Endothelial cell of umbilical vein (primary cell): ENCODE results near the gene CNTN5. TPM values are rescaled to one million over a fixed set of nuclear protein-coding genes. Genes with fewer than 3 reads are reported as not detected.

ENCODE experiments used
- BruUV-seq: library from RNA; stranded (reverse); fragments of 400-500 nt; replicated peaks from 2 replicates; lab custom pipeline; 2021; lab: Mats Ljungman, UMichigan
- CTCF ChIA-PET: fragments of 300-600, 350-600 bp; sonication (Branson Sonifier 250); formaldehyde crosslinking; loops from one replicate; lab custom pipeline; 2021; ENCODE audit warnings: antibody characterized with exemption, inconsistent platforms; lab: Charles Lee
- POLR2A ChIA-PET: fragments of 300-600, 350-600 bp; sonication (Branson Sonifier 250); formaldehyde crosslinking; loops from one replicate; lab custom pipeline; 2021; ENCODE audit warnings: antibody characterized with exemption, inconsistent platforms; lab: Charles Lee
- DNase-seq: peaks from one replicate; pipeline ENCODE4 v3.0.0-alpha.2; 2011; ENCODE audit warnings: low read depth, low spot score
- FAIRE-seq: peaks from 2 replicates; lab custom pipeline; 2011; peaks lifted over from hg19 to GRCh38; lab: Jason Lieb, UNC
- H2AFZ ChIP-seq: 2 replicates; pipeline ENCODE4 v1.6.0; 2012; ENCODE audit warnings: low read depth, low read length, control low read depth, inconsistent platforms
- H3K27ac ChIP-seq: 2 replicates; pipeline ENCODE4 v1.5.1; 2011; ENCODE audit warnings: low read depth, mild to moderate bottlenecking, control low read depth, low read length, moderate library complexity; ENCODE audit not compliant: insufficient read depth
- H3K27me3 ChIP-seq, 2 experiments: 2 replicates each; pipeline versions ENCODE4 v1.6.0 to v1.6.1; 2011; ENCODE audit warnings: low read length in 2 of 2, mixed read lengths in 1 of 2; ENCODE audit not compliant: control insufficient read depth in 2 of 2, insufficient read depth in 2 of 2
- H3K36me3 ChIP-seq, 2 experiments: 2 replicates in 1 of 2; 3 replicates in 1 of 2; pipeline ENCODE4 v1.5.1; 2011; ENCODE audit warnings: low read length in 2 of 2, mild to moderate bottlenecking in 1 of 2, moderate library complexity in 1 of 2; ENCODE audit not compliant: control insufficient read depth in 2 of 2, insufficient read depth in 2 of 2; ENCODE audit errors: extremely low read depth in 1 of 2
- H3K4me1 ChIP-seq: 3 replicates; pipeline ENCODE4 v1.5.1; 2011; ENCODE audit warnings: mild to moderate bottlenecking, low read length; ENCODE audit not compliant: control insufficient read depth, insufficient read depth; ENCODE audit errors: extremely low read depth
- H3K4me2 ChIP-seq: 2 replicates; pipeline ENCODE4 v1.6.1; 2011; ENCODE audit warnings: low read length, control low read depth, mixed read lengths; ENCODE audit not compliant: insufficient read depth
- H3K4me3 ChIP-seq, 3 experiments: fragments of 200-600 bp in 1 of 3; sonication (generic), shearing (Covaris generic) in 1 of 3; replicated peaks in 1 of 3; 2 replicates each; pipeline ENCODE4 v1.5.1; 2011 to 2016; ENCODE audit warnings: control low read depth in 3 of 3, low read length in 3 of 3, mild to moderate bottlenecking in 2 of 3, inconsistent platforms in 1 of 3, low read depth in 1 of 3, moderate library complexity in 1 of 3; ENCODE audit not compliant: insufficient read depth in 1 of 3
- H3K79me2 ChIP-seq: 2 replicates; pipeline ENCODE4 v1.6.0; 2012; ENCODE audit warnings: low read length, inconsistent platforms; ENCODE audit not compliant: control insufficient read depth, insufficient read depth
- H3K9ac ChIP-seq: replicated peaks from 2 replicates; pipeline ENCODE3; 2011; ENCODE audit warnings: low read length, control low read depth; ENCODE audit not compliant: insufficient read depth; ENCODE audit errors: extremely low read depth
- H3K9me1 ChIP-seq: replicated peaks from 3 replicates; pipeline ENCODE4 v1.6.0; 2011; ENCODE audit warnings: mild to moderate bottlenecking, low read length; ENCODE audit not compliant: control insufficient read depth, insufficient read depth; ENCODE audit errors: extremely low read depth
- H3K9me3 ChIP-seq: replicated peaks from 2 replicates; pipeline ENCODE4 v1.5.1; 2012; ENCODE audit warnings: low read length, inconsistent platforms; ENCODE audit not compliant: control insufficient read depth, insufficient read depth
- H4K20me1 ChIP-seq: replicated peaks from 2 replicates; pipeline ENCODE3; 2011; ENCODE audit warnings: mild to moderate bottlenecking, low read length; ENCODE audit not compliant: control insufficient read depth, insufficient read depth; ENCODE audit errors: extremely low read depth
- EZH2 ChIP-seq: IDR thresholded peaks from 2 replicates; pipeline ENCODE4 v1.6.1; 2012; ENCODE audit warnings: borderline replicate concordance, low read depth, mild to moderate bottlenecking, moderate library complexity, low read length, inconsistent platforms; ENCODE audit not compliant: severe bottlenecking
- FOS ChIP-seq: IDR thresholded peaks from 2 replicates; pipeline ENCODE4 v1.6.1; 2011; ENCODE audit warnings: mild to moderate bottlenecking, low read length, moderate library complexity, borderline replicate concordance; ENCODE audit not compliant: insufficient read depth
- GATA2 ChIP-seq: IDR thresholded peaks from 2 replicates; pipeline ENCODE4 v1.7.0; 2011; ENCODE audit warnings: low read depth, mild to moderate bottlenecking, moderate library complexity, mixed read lengths, low read length; ENCODE audit not compliant: insufficient read length, insufficient read depth
- JUN ChIP-seq: IDR thresholded peaks from 2 replicates; pipeline ENCODE4 v1.6.1; 2011; ENCODE audit warnings: borderline replicate concordance, low read depth; ENCODE audit not compliant: insufficient read length, insufficient read depth
- MAX ChIP-seq: IDR thresholded peaks from 2 replicates; pipeline ENCODE4 v1.6.1; 2011; ENCODE audit not compliant: insufficient read depth, insufficient read length
- MYC ChIP-seq: IDR thresholded peaks from one replicate; pipeline ENCODE4 v1.6.1; 2011; ENCODE audit warnings: mild to moderate bottlenecking, low read depth, low read length
- POLR2A ChIP-seq: IDR thresholded peaks from 2 replicates; pipeline ENCODE4 v1.6.1; 2012; ENCODE audit warnings: low read depth, mild to moderate bottlenecking, control low read depth, low read length
- POLR2AphosphoS5 ChIP-seq: IDR thresholded peaks from 2 replicates; pipeline ENCODE4 v1.6.1; 2012; ENCODE audit warnings: low read depth, mild to moderate bottlenecking, control low read depth, low read length, moderate library complexity; ENCODE audit not compliant: insufficient read depth
- dilution Hi-C: fragments of 300-500 bp; cut with MboI; formaldehyde crosslinking; loops from one replicate; pipeline ENCODE4 v1.15.0; 2019; ENCODE audit warnings: low sequenced_read_pairs; ENCODE audit not compliant: extremely low pct_ligation_motif_present
- intact Hi-C: fragments of 100-400 bp; cut with micrococcal nuclease; formaldehyde crosslinking; loops from one replicate; pipeline ENCODE4 v1.10.0; 2022
- polyA plus RNA-seq, 4 experiments: library from polyadenylated mRNA; depleted of rRNA in 3 of 4; stranded (reverse) in 3 of 4; unstranded in 1 of 4; fragments of >200 nt; gene quantifications; 2 replicates each; pipeline versions ENCODE4 v1.2.1 to v1.2.3, GENCODE V29; 2011 to 2012; ENCODE audit warnings: missing spikeins in 1 of 4
- total RNA-seq: library from RNA; stranded (reverse); gene quantifications from 2 replicates; pipeline ENCODE4 v1.2.3, GENCODE V29; 2021
- TF ChIP-seq, protein P1 (sequence below), 2 donors: IDR thresholded peaks; 1 replicate in 1 of 2; 2 replicates in 1 of 2; pipeline ENCODE4 v1.5.1; 2011; ENCODE audit warnings: low read length in 2 of 2, mild to moderate bottlenecking in 2 of 2, moderate library complexity in 2 of 2, control low read depth in 1 of 2, inconsistent platforms in 1 of 2, low read depth in 1 of 2; ENCODE audit not compliant: insufficient read depth in 1 of 2; ENCODE audit errors: extremely low read depth in 1 of 2

Gene CNTN5
- total and polyA plus RNA-seq, 2 donors (not counting 3 experiments of a cell fraction or from before 2014, with no cell fraction given), result not detected

DNA sequence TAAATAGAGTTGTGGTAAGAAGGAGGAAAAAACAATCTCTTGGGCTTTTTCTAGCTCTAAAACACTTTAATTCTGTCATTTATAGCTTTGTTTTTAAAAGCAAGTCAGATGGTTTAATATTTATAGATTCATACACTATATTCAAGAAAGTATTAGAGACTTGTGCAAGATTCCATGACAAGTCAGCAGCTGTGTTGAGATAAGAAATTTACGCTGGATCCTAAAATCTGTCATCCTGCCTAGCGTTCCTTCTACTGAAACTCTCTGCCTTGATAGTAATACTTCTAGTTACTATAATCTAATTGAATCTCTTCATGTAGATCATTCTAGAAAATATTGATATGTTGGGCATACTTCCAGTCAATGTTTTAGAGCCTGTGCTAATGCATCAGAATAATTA lies 721.8 kb downstream of the CNTN5 start:
- Histone ChIP-seq H3K9ac (no peak overlapping the region), H3K9me3 (no peaks in the 10 kb centered on the region), H3K4me3 (no peak overlapping the region), H3K27me3 (no peaks in the 10 kb centered on the region), H3K79me2 (no peaks in the 10 kb centered on the region), H3K4me1 (no peaks in the 10 kb centered on the region), H3K9me1 (no peaks in the 10 kb centered on the region), H2AFZ (no peak overlapping the region), H4K20me1 (no peaks in the 10 kb centered on the region), H3K27ac (no peak overlapping the region), H3K36me3 (no peaks in the 10 kb centered on the region), H3K4me2 (no peak overlapping the region)
- intact Hi-C loops, result no loop called here
- CTCF ChIA-PET, result no interaction called here
- no TSS peak for BruUV-seq
- dilution Hi-C loops, result no loop called here
- no peak for FAIRE-seq
- POLR2A ChIA-PET, result no interaction called here
- TF ChIP-seq MYC (no peak), POLR2A (no peak), JUN (no peak), POLR2AphosphoS5 (no peak), GATA2 (no peak), FOS (no peak), MAX (no peak), EZH2 (no peak)
- TF ChIP-seq, protein P1, sequence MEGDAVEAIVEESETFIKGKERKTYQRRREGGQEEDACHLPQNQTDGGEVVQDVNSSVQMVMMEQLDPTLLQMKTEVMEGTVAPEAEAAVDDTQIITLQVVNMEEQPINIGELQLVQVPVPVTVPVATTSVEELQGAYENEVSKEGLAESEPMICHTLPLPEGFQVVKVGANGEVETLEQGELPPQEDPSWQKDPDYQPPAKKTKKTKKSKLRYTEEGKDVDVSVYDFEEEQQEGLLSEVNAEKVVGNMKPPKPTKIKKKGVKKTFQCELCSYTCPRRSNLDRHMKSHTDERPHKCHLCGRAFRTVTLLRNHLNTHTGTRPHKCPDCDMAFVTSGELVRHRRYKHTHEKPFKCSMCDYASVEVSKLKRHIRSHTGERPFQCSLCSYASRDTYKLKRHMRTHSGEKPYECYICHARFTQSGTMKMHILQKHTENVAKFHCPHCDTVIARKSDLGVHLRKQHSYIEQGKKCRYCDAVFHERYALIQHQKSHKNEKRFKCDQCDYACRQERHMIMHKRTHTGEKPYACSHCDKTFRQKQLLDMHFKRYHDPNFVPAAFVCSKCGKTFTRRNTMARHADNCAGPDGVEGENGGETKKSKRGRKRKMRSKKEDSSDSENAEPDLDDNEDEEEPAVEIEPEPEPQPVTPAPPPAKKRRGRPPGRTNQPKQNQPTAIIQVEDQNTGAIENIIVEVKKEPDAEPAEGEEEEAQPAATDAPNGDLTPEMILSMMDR (IDR thresholded peaks at IDR 0.05; ENCODE audit: extremely low read depth in 1 of 2, insufficient read depth in 1 of 2, low read depth in 1 of 2, low read length in 2 of 2), result no peak
- DNase-seq, result no peak
